OCI-LY7 (cell line): ENCODE measurements around the gene BPIFB3.

ENCODE experiments used
- CTCF ChIP-seq: fragments of 200-600 bp; sonication (generic); conservative IDR thresholded peaks from 2 replicates; pipeline ENCODE4 v1.5.1; 2014; ENCODE audit warnings: mild to moderate bottlenecking, antibody characterized with exemption, low read length, moderate library complexity, mixed read lengths
- EZH2phosphoT487 ChIP-seq: fragments of 200-600 bp; sonication (generic); IDR thresholded peaks from 2 replicates; pipeline ENCODE4 v1.6.1; 2018; ENCODE audit warnings: low read depth, borderline replicate concordance, mild to moderate bottlenecking, mixed run types, antibody characterized with exemption, low read length, moderate library complexity, mixed read lengths

- TF ChIP-seq CTCF (no peak), EZH2phosphoT487 (no peak)
Measured at GRCh38 chr20:33083544-33084340, 30.0 kb downstream of the BPIFB3 start.
